Fibroblast of skin of left biceps (primary cell): Measurements from ENCODE around the gene SSR4.

Experiments
- DNase-seq, 2 experiments: peaks; one replicate each; pipeline ENCODE4 v3.0.0-alpha.2; 2013; ENCODE audit warnings: low read depth in 2 of 2

SSR4 gene

DNA sequence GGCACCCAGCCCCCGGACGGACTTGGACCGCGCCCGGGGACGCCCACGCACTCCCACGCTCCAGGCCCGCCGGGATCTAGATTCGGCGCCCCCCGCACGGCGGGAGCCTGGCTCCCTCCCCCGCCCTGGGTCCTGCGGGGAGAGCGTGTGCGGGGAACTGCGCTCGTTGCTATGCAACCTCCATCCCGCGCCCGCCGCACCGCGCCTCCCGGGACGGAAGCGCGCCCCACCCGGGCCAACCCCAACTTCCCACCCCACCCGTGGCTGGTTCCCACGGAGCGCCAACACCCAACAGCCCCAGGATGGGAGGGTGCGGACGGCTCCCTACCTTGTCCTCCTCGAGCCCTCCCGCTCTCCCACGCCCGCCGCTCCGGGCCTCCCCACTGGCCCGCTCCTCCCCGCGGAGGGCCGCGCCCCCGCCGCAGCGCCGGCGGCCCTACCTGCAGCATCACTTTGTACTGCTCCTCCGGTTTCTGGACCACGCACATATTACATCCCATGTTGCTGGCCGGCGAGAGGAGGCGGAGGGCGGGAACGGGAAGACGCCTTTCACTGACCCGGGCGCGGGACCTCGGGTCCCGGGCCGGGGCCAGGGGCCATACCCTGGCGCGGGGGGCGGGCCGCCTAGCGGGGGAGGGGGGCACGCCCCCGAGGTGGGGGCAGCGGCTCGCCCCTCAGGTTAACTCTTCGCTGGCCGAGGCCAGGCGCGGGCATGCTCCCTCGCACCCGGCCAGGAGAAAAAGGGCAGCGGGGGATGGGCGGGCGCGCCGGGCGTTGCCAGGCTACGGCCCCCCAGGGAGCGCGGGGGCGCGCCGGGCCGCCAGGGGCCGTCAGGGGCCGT is 35.6 kb downstream of the SSR4 start, which contains the start of gene PDZD4:
TSS of gene PDZD4 (minus strand) at position 746 of the 841 bp plus-strand sequence. CDS start at position 500, 246 bp downstream.
- DNase-seq: no peak

DNA sequence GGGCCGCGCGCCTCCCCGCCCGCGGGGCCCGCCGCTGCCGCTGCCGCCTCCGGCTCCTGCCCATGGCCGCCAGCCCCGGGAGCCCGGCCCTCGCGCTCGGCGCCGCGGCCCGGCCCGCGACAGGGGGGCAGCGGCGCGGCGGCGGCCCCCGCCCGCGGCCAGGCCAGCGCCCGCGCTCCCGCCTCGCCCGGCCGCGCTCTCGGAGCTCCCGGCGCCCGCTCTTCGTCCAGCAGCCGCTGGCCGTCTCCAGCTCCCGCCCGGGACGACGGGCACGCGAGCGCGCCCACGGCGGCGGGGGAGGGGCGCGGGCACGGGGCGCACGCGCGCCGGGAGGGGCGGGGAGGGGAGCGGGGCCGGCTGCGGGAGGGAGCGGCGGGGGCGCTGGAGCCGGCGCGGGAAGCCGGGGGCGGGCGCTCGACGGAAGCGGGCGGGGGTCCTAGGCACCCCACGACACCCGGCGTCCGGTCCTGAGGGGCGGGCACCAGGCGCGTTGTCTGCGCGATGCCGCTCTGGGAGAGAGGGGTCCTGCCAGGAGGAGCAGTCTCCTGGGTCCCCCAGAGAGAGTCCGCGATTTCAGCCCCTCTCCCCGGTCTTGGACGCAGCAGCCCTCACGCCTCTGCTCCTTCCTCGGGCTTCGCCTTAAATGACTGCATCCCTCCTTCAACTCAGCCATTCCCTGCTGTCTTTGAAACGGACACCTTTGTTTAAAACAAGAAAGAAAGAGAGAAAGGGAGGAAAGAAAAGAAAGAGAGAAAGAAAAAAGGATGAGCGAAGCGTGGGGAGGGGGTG is 36.4 kb downstream of the SSR4 start:
- no peak for DNase-seq

DNA sequence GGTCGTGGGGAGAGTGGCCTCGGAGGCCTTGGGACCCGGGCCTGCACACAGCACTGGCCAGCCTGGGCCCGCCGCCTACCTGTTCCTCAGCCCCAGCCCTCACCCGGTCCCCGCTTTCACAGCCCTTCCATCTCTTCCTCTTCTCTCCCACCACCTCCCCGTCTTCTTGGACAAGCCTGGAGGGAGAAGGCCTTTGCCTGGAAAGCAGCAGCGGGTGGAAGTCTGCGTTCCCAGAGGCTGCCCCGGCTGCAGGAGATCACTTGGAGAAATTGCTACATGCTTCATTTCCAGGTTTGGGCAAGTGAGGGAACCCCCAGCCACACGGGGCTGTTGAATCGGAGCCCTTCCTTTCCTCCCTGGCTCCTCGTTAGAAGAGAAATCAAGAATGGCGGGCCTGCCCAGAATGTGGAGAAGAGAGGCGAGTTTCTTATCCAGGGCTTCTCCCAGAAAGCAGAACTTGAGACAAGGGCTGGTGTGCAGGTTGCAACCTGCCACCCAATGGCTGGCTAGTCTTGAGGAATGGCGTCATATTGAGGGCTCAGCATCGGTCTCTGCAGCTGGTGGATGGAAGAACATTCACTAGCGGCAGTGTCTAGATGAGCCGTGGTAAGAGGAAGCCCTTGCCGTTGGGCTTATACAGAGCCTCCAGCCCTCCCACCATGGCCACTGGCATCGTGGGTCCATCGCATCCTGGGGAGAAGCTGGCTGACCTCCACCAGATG is 37.1 kb downstream of the SSR4 start:
- DNase-seq: no peak

- DNase-seq: no peak
Measured at GRCh38 chrX:153832728-153833127, 38.3 kb downstream of the SSR4 start.

DNA sequence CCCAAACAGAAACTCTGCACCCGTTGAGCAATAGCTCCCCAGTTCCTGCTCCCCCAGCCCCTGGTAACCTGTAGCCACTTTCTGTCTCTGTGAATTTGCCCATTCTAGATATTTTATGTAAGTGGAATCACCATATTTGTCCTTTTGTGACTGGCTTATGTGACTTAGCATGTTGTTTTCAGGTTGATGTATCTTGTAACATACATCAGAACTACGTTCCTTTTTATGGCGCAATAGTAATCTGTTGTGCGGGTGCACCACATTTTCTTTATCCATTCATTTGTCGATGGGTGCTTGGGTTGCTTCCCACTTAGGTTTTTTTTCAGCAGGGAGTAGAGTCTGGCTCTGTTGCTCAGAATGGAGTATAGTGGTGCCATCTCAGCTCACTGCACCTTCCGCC is 42.5 kb downstream of the SSR4 start:
- DNase-seq: no peak

DNA sequence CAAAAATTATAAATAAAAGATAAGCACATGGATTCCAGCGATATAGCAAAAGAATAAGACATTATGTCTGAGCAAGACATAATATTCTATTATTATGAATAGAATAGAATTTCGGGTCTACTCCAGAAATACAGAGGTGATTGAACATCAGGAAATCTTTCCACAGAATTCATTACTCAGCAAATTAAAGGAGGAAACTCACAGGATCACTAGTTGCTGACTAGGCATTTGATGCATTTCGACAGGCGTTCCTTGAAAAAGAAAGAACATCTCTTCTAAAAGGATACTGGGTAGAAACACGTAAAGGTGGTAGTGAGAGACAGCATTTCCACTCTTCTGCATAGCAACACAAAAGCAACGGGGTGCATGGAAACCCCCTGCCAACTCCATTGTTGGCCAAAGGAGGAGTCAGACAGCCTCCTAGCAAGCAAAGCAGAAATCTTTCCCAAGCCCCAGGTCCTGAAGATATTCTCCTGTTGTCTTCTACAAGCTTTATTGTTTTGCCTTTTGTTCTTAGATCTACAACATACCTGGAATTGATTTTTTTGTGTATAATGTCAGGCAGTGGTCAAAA is 50.1 kb downstream of the SSR4 start:
- no peak for DNase-seq

GRCh38 chrX:153845195-153845594 is 50.7 kb downstream of the SSR4 start:
- DNase-seq: no peak

DNA sequence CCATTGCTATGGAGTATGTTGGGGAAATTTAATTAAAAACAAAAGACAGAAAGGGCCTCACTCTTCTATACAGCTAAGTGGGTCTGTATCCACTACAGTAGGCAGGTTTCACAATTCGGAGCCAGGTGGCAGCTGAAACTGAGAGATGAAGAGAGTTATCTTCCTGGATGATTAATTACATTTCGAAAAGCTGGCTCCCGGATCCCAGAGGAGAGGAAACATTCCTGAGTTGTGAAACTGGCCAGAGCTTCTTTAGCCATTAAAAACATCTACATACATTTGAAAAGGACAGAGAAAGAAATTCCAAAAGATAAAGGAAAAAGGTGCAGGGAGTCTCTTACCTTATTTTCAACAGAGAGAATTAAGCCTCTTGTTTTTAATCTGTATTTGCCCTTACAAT is 51.4 kb downstream of the SSR4 start:
- DNase-seq: no peak
